ENCODE measurements around the gene AHR.

Gene AHR

GRCh38 chr7:17289074-17289645 lies 9.3 kb upstream of the AHR start:
- Histone ChIP-seq H3K27me3 (ENCODE audit: control insufficient read depth, insufficient read depth, low read length, poor library complexity, severe bottlenecking) (no peaks in the 10 kb centered on the region), H3K4me3 (ENCODE audit: insufficient read depth, low read depth, low read length) (no peak overlapping the region), H3K4me1 (ENCODE audit: control insufficient read depth, insufficient read depth, low read length) (no peaks in the 10 kb centered on the region), H3K36me3 (ENCODE audit: control insufficient read depth, insufficient read depth, low read length) (no peaks in the 10 kb centered on the region), H3K9me3 (ENCODE audit: control insufficient read depth, low read length) (no peaks in the 10 kb centered on the region), H3K27ac (ENCODE audit: insufficient read depth, low read depth, low read length, poor library complexity, severe bottlenecking) (no peak overlapping the region)

- peaks cover 5% of the 10 kb centered on the region for H3K27me3 ChIP-seq (ENCODE audit: control insufficient read depth, insufficient read depth, low read length, poor library complexity, severe bottlenecking)
- no peaks in the 10 kb centered on the region for H3K9me3 ChIP-seq (ENCODE audit: control insufficient read depth, low read length)
- 96 to 97% methylated on average over 3 to 4 of the region's 4 CpGs for WGBS, 2 experiments
Measured at GRCh38 chr7:17292843-17293242, 5.6 kb upstream of the AHR start.

GRCh38 chr7:17293481-17293880 lies 5.0 kb upstream of the AHR start:
- no peaks in the 10 kb centered on the region for H3K4me1 ChIP-seq (ENCODE audit: control insufficient read depth, insufficient read depth, low read length)

More at GRCh38 chr7:17292843-17293242, 5.6 kb upstream of the AHR start:
- no peaks in the 10 kb centered on the region for H3K4me1 ChIP-seq (ENCODE audit: control insufficient read depth, insufficient read depth, low read length)
- H3K27ac ChIP-seq (ENCODE audit: insufficient read depth, low read depth, low read length, poor library complexity, severe bottlenecking): no peak overlapping the region
- no peak overlapping the region for H3K4me3 ChIP-seq (ENCODE audit: insufficient read depth, low read depth, low read length)
- H3K36me3 ChIP-seq (ENCODE audit: control insufficient read depth, insufficient read depth, low read length): no peaks in the 10 kb centered on the region

GRCh38 chr7:17297243-17297642 lies 1.2 kb upstream of the AHR start:
- WGBS, 2 experiments: 87 to 96% methylated on average over 2 of the region's 2 CpGs
- Histone ChIP-seq H3K4me3 (ENCODE audit: insufficient read depth, low read depth, low read length) (no peak overlapping the region), H3K4me1 (ENCODE audit: control insufficient read depth, insufficient read depth, low read length) (no peaks in the 10 kb centered on the region), H3K27ac (ENCODE audit: insufficient read depth, low read depth, low read length, poor library complexity, severe bottlenecking) (no peak overlapping the region), H3K27me3 (ENCODE audit: control insufficient read depth, insufficient read depth, low read length, poor library complexity, severe bottlenecking) (peaks cover 28% of the 10 kb centered on the region), H3K36me3 (ENCODE audit: control insufficient read depth, insufficient read depth, low read length) (no peaks in the 10 kb centered on the region), H3K9me3 (ENCODE audit: control insufficient read depth, low read length) (no peaks in the 10 kb centered on the region)

More at GRCh38 chr7:17293481-17293880, 5.0 kb upstream of the AHR start:
- Histone ChIP-seq H3K36me3 (ENCODE audit: control insufficient read depth, insufficient read depth, low read length) (no peaks in the 10 kb centered on the region), H3K4me3 (ENCODE audit: insufficient read depth, low read depth, low read length) (no peak overlapping the region), H3K27me3 (ENCODE audit: control insufficient read depth, insufficient read depth, low read length, poor library complexity, severe bottlenecking) (peaks cover 5% of the 10 kb centered on the region), H3K9me3 (ENCODE audit: control insufficient read depth, low read length) (no peaks in the 10 kb centered on the region), H3K27ac (ENCODE audit: insufficient read depth, low read depth, low read length, poor library complexity, severe bottlenecking) (no peak overlapping the region)
- WGBS, 2 experiments: 83 to 100% methylated on average over 1 to 2 of the region's 2 CpGs

GRCh38 chr7:17298840-17299482 lies 509 bp downstream of the AHR start:
- Histone ChIP-seq H3K27ac (ENCODE audit: insufficient read depth, low read depth, low read length, poor library complexity, severe bottlenecking) (no peak overlapping the region), H3K9me3 (ENCODE audit: control insufficient read depth, low read length) (no peaks in the 10 kb centered on the region), H3K4me1 (ENCODE audit: control insufficient read depth, insufficient read depth, low read length) (no peaks in the 10 kb centered on the region), H3K4me3 (ENCODE audit: insufficient read depth, low read depth, low read length) (peak overlapping the region; percentile 69), H3K36me3 (ENCODE audit: control insufficient read depth, insufficient read depth, low read length) (no peaks in the 10 kb centered on the region), H3K27me3 (ENCODE audit: control insufficient read depth, insufficient read depth, low read length, poor library complexity, severe bottlenecking) (peaks cover 28% of the 10 kb centered on the region)
- 0% methylated on average over 81 of the region's 81 CpGs for WGBS, 2 experiments

GRCh38 chr7:17299483-17299991 lies 1.1 kb downstream of the AHR start:
- Histone ChIP-seq H3K4me3 (ENCODE audit: insufficient read depth, low read depth, low read length) (peak overlapping the region; percentile 69), H3K27ac (ENCODE audit: insufficient read depth, low read depth, low read length, poor library complexity, severe bottlenecking) (no peak overlapping the region), H3K9me3 (ENCODE audit: control insufficient read depth, low read length) (no peaks in the 10 kb centered on the region), H3K4me1 (ENCODE audit: control insufficient read depth, insufficient read depth, low read length) (no peaks in the 10 kb centered on the region), H3K27me3 (ENCODE audit: control insufficient read depth, insufficient read depth, low read length, poor library complexity, severe bottlenecking) (peaks cover 28% of the 10 kb centered on the region), H3K36me3 (ENCODE audit: control insufficient read depth, insufficient read depth, low read length) (no peaks in the 10 kb centered on the region)
- 3% methylated on average over 13 of the region's 13 CpGs for WGBS, 2 experiments

GRCh38 chr7:17300012-17300411 lies 1.6 kb downstream of the AHR start:
- Histone ChIP-seq H3K4me1 (ENCODE audit: control insufficient read depth, insufficient read depth, low read length) (no peaks in the 10 kb centered on the region), H3K4me3 (ENCODE audit: insufficient read depth, low read depth, low read length) (peak overlapping the region; percentile 69), H3K36me3 (ENCODE audit: control insufficient read depth, insufficient read depth, low read length) (no peaks in the 10 kb centered on the region), H3K27ac (ENCODE audit: insufficient read depth, low read depth, low read length, poor library complexity, severe bottlenecking) (no peak overlapping the region), H3K27me3 (ENCODE audit: control insufficient read depth, insufficient read depth, low read length, poor library complexity, severe bottlenecking) (peaks cover 28% of the 10 kb centered on the region), H3K9me3 (ENCODE audit: control insufficient read depth, low read length) (no peaks in the 10 kb centered on the region)
- 62 to 63% methylated on average over 4 to 5 of the region's 5 CpGs for WGBS, 2 experiments

DNA sequence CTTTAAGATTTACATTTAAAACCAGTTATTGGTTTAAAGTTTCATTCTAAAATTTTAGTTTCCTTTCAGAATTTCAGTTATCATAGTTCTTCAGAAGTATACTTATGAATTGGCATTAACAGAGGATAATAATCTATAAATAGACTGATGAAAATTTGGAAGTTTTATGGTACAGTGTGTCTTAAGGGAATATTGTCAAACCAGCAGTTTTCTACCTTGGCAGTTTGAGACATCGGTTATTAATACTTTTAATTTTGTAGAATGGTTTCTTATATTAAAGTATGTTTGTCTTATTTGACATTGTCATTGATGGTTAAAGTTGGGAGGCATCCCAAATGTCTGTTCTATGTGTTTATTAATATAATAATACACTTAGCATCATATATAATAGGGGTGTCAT lies 2.0 kb downstream of the AHR start:
- no peak overlapping the region for H3K27ac ChIP-seq (ENCODE audit: insufficient read depth, low read depth, low read length, poor library complexity, severe bottlenecking)
- H3K4me1 ChIP-seq (ENCODE audit: control insufficient read depth, insufficient read depth, low read length): no peaks in the 10 kb centered on the region
- no peaks in the 10 kb centered on the region for H3K9me3 ChIP-seq (ENCODE audit: control insufficient read depth, low read length)
- no peak overlapping the region for H3K4me3 ChIP-seq (ENCODE audit: insufficient read depth, low read depth, low read length)
- no peaks in the 10 kb centered on the region for H3K36me3 ChIP-seq (ENCODE audit: control insufficient read depth, insufficient read depth, low read length)
- peaks cover 28% of the 10 kb centered on the region for H3K27me3 ChIP-seq (ENCODE audit: control insufficient read depth, insufficient read depth, low read length, poor library complexity, severe bottlenecking)
- 91 to 100% methylated on average over 1 of the region's 1 CpG for WGBS, 2 experiments

DNA sequence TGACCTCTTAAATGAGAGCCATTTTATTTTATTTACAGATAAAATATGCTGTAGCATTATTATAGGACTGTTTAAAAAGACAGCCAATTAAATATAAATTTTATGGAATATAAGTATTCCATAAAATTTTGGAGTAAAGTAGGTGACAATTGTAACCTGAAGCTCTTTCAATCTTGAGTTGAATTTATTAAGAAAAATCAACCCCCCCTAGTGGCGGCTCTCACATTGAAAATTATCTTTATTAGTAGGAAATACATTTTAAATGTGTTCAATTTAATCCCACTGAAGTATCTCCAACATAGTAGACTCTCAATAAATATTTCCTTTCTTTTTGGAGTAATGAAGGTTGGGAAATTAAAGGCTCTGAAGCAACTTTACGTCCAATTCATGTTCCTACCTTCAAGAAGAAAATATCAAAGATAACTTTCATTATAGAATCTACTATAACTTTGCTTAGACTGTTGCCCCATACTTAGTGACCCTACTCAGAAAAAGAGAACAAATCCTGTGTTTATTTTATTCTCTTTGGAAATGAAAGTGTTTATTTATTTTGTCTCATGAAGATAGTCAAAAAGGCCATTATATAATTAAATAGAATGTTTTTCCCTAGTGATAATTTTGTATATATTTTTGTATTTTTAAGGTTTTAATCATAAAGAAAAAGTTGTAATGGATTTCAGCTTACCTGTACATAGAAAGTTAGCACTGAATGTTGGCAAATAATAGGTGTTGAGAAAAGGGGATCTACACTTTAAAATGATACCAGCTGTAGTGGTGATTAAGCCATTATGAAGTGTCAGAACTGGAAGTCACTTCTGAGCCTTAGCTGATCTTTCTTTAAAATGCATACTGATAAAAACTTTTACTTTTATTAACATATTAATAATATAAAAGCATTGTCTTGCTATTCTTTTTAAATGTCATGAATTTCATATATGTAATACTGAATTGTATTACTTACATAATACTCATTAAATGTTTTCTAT lies 3.3 kb downstream of the AHR start:
- Histone ChIP-seq H3K36me3 (ENCODE audit: control insufficient read depth, insufficient read depth, low read length) (no peaks in the 10 kb centered on the region), H3K27ac (ENCODE audit: insufficient read depth, low read depth, low read length, poor library complexity, severe bottlenecking) (no peak overlapping the region), H3K4me3 (ENCODE audit: insufficient read depth, low read depth, low read length) (no peak overlapping the region), H3K4me1 (ENCODE audit: control insufficient read depth, insufficient read depth, low read length) (no peaks in the 10 kb centered on the region), H3K9me3 (ENCODE audit: control insufficient read depth, low read length) (no peaks in the 10 kb centered on the region), H3K27me3 (ENCODE audit: control insufficient read depth, insufficient read depth, low read length, poor library complexity, severe bottlenecking) (peaks cover 23% of the 10 kb centered on the region)
- WGBS, 2 experiments: 100% methylated on average over 1 of the region's 2 CpGs

Measured in ectodermal cell (in vitro differentiated cells).